T-helper 1 cell treated with Interleukin-12 subunit alpha and Interleukin-12 subunit beta and Interleukin-4 antibody, amounts not matched to agents 30 ng/mL and 1 ng/mL, for 36 hours (primary cell): ENCODE data around the gene KCNJ4. TPM values are rescaled to one million over a fixed set of nuclear protein-coding genes. Genes with fewer than 3 reads are reported as not detected.
"Not testable (repeated sequence)": the region's sequence is repeated elsewhere in the genome, so short reads cannot be mapped to it uniquely, and the experiment has no call there.

Experiments
- intact Hi-C: fragments of 100-400 bp; cut with micrococcal nuclease; formaldehyde crosslinking; loops from one replicate; pipeline ENCODE4 v1.15.1; 2024
- total RNA-seq: library from RNA; stranded (reverse); gene quantifications from 2 replicates; pipeline ENCODE4 v1.2.3, GENCODE V29; 2022

The KCNJ4 gene
- total RNA-seq, 1 donor from 2014 or later = not detected

- intact Hi-C loops = loop anchor here (5.0 kb wide), 2 partner anchors 312 to 757 kb away; partner anchors contain the start of genes CBX7 and GTPBP1
These were observed 59.9 kb downstream of the KCNJ4 start for GRCh38 chr22:38394929-38395624.

GRCh38 chr22:38389428-38389818 is 65.6 kb downstream of the KCNJ4 start:
- intact Hi-C loops = not testable (repeated sequence)

- intact Hi-C loops = not testable (repeated sequence)
These were observed 66.2 kb downstream of the KCNJ4 start for GRCh38 chr22:38388506-38389427.

- intact Hi-C loops = not testable (repeated sequence)
These were observed 68.1 kb downstream of the KCNJ4 start for GRCh38 chr22:38386918-38387317.

- intact Hi-C loops = no loop called here
These were observed 71.6 kb downstream of the KCNJ4 start for GRCh38 chr22:38383417-38383816.

- intact Hi-C loops = not testable (repeated sequence)
These were observed 73.6 kb downstream of the KCNJ4 start for GRCh38 chr22:38381371-38381770.

Other genes starting within 250 kb of the KCNJ4 start
- 45.9 and 46.2 TPM in 2 replicates for gene TMEM184B, start 182.2 kb downstream of the KCNJ4 start, total RNA-seq
- gene CSNK1E, start 137.8 kb downstream of the KCNJ4 start, total RNA-seq = 100 and 106 TPM in 2 replicates
- 0.95 and 0.98 TPM in 2 replicates for gene KDELR3, start 12.9 kb upstream of the KCNJ4 start, total RNA-seq
- 435 and 444 TPM in 2 replicates for gene DDX17, start 51.1 kb upstream of the KCNJ4 start, total RNA-seq
- gene DMC1, start 115.0 kb upstream of the KCNJ4 start, total RNA-seq = 4.6 and 6.1 TPM in 2 replicates
- 0.39 TPM in 1 of 2 replicates, not detected in the other for gene FAM227A, start 201.2 kb upstream of the KCNJ4 start, total RNA-seq
- 10.8 and 11.1 TPM in 2 replicates for gene CBY1, start 201.4 kb upstream of the KCNJ4 start, total RNA-seq
- 97.4 and 102 TPM in 2 replicates for gene TOMM22, start 226.8 kb upstream of the KCNJ4 start, total RNA-seq
- gene JOSD1, start 245.7 kb upstream of the KCNJ4 start, total RNA-seq = 74.6 and 77.6 TPM in 2 replicates